OCI-LY1 (cell line): ENCODE data around the gene DPP6.

Experiments used
- H2AFZ ChIP-seq: fragments of 200-600 bp; sonication (generic), shearing (Covaris generic); 2 replicates; pipeline ENCODE4 v1.6.0; 2014; ENCODE audit warnings: antibody characterized with exemption, mild to moderate bottlenecking, low read length
- H3F3A ChIP-seq: fragments of 200-600 bp; sonication (generic), shearing (Covaris generic); 2 replicates; pipeline ENCODE4 v1.6.0; 2014; ENCODE audit warnings: mild to moderate bottlenecking, antibody characterized with exemption, low read length, moderate library complexity; ENCODE audit not compliant: insufficient read depth
- H3K27ac ChIP-seq: fragments of 200-600 bp; sonication (generic); 2 replicates; pipeline ENCODE4 v1.5.1; 2014; ENCODE audit warnings: low read length, mixed run types, mild to moderate bottlenecking, low read depth; ENCODE audit not compliant: poor library complexity, severe bottlenecking
- H3K27me3 ChIP-seq: fragments of 200-600 bp; sonication (generic); 2 replicates; pipeline ENCODE4 v1.6.0; 2014; ENCODE audit warnings: antibody characterized with exemption, mild to moderate bottlenecking, low read length, moderate library complexity; ENCODE audit not compliant: insufficient read depth
- H3K36me3 ChIP-seq: fragments of 200-600 bp; sonication (generic); 2 replicates; pipeline ENCODE4 v1.6.1; 2014; ENCODE audit warnings: mild to moderate bottlenecking, antibody characterized with exemption, low read length, moderate library complexity, mixed read lengths; ENCODE audit not compliant: insufficient read depth
- H3K4me1 ChIP-seq: fragments of 200-600 bp; sonication (generic); 2 replicates; pipeline ENCODE4 v1.5.1; 2014; ENCODE audit warnings: mild to moderate bottlenecking, low read length, moderate library complexity; ENCODE audit not compliant: insufficient read depth, severe bottlenecking
- H3K4me2 ChIP-seq: fragments of 200-600 bp; sonication (generic), shearing (Covaris generic); 2 replicates; pipeline ENCODE4 v1.6.1; 2014; ENCODE audit warnings: low read length
- H3K4me3 ChIP-seq: fragments of 200-600 bp; sonication (generic); 2 replicates; pipeline ENCODE4 v1.5.1; 2014; ENCODE audit warnings: low read length, low read depth, mild to moderate bottlenecking, mixed read lengths; ENCODE audit not compliant: poor library complexity, severe bottlenecking
- H3K79me2 ChIP-seq: fragments of 200-600 bp; shearing (Covaris generic); 2 replicates; pipeline ENCODE4 v1.6.1; 2016; ENCODE audit warnings: mixed run types, low read length, mixed read lengths; ENCODE audit not compliant: insufficient read depth
- H3K9ac ChIP-seq: fragments of 200-600 bp; sonication (generic), shearing (Covaris generic); 2 replicates; pipeline ENCODE4 v1.6.1; 2014; ENCODE audit warnings: mild to moderate bottlenecking, low read length, mixed read lengths
- H3K9me2 ChIP-seq: fragments of 200-600 bp; sonication (generic), shearing (Covaris generic); 2 replicates; pipeline ENCODE4 v1.6.1; 2014; ENCODE audit warnings: low read depth, mild to moderate bottlenecking, low read length, mixed read lengths
- H3K9me3 ChIP-seq: fragments of 200-600 bp; shearing (Covaris generic); 2 replicates; pipeline ENCODE4 v1.6.1; 2014; ENCODE audit warnings: low read length, mixed read lengths
- H4K20me1 ChIP-seq: fragments of 200-600 bp; sonication (generic), shearing (Covaris generic); 2 replicates; pipeline ENCODE4 v1.6.0; 2016; ENCODE audit warnings: mild to moderate bottlenecking, low read length; ENCODE audit not compliant: insufficient read depth
- EZH2 ChIP-seq: fragments of 200-600 bp; sonication (generic), shearing (Covaris generic); IDR thresholded peaks from 2 replicates; pipeline ENCODE4 v1.8.0; 2017; ENCODE audit warnings: borderline replicate concordance, mixed run types, mild to moderate bottlenecking, antibody characterized with exemption, low read length, moderate library complexity, mixed read lengths
- TF ChIP-seq, protein P1 (sequence below): fragments of 200-600 bp; sonication (generic), shearing (Covaris generic); IDR thresholded peaks from 2 replicates; pipeline ENCODE4 v1.5.1; 2017; ENCODE audit warnings: mild to moderate bottlenecking, antibody characterized with exemption, low read length, moderate library complexity, mixed read lengths

DPP6 gene

DNA sequence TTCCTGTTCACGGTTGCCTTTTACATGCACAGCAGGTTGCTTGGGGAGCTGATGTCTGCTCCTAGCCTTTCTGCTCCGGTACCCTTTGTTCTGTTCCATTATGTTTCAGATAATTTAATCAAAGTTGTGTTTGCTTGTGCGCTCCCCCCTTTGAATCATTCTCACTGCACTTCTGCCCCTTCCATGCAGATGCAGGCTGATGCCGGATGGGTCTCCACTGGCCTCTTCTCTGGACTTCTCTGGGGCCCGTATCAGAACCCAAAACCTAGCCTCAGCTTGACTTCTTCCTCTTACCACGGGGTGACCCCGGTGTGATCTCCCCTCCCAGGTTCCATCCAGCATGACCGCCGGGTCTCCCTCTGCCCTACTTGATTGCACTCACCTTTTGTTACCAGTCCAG is 272.0 kb downstream of the DPP6 start:
- TF ChIP-seq EZH2: no peak
- TF ChIP-seq, protein P1, sequence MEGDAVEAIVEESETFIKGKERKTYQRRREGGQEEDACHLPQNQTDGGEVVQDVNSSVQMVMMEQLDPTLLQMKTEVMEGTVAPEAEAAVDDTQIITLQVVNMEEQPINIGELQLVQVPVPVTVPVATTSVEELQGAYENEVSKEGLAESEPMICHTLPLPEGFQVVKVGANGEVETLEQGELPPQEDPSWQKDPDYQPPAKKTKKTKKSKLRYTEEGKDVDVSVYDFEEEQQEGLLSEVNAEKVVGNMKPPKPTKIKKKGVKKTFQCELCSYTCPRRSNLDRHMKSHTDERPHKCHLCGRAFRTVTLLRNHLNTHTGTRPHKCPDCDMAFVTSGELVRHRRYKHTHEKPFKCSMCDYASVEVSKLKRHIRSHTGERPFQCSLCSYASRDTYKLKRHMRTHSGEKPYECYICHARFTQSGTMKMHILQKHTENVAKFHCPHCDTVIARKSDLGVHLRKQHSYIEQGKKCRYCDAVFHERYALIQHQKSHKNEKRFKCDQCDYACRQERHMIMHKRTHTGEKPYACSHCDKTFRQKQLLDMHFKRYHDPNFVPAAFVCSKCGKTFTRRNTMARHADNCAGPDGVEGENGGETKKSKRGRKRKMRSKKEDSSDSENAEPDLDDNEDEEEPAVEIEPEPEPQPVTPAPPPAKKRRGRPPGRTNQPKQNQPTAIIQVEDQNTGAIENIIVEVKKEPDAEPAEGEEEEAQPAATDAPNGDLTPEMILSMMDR: no peak
- H3K9ac ChIP-seq: no peak overlapping the region
- H3K4me1 ChIP-seq: no peaks in the 10 kb centered on the region
- H3F3A ChIP-seq: no peaks in the 10 kb centered on the region
- no peaks in the 10 kb centered on the region for H4K20me1 ChIP-seq
- no peaks in the 10 kb centered on the region for H3K79me2 ChIP-seq
- no peaks in the 10 kb centered on the region for H3K36me3 ChIP-seq
- no peak overlapping the region for H2AFZ ChIP-seq
- no peak overlapping the region for H3K27ac ChIP-seq
- no peak overlapping the region for H3K4me3 ChIP-seq
- no peaks in the 10 kb centered on the region for H3K9me2 ChIP-seq
- H3K27me3 ChIP-seq: no peaks in the 10 kb centered on the region
- no peak overlapping the region for H3K4me2 ChIP-seq
- no peaks in the 10 kb centered on the region for H3K9me3 ChIP-seq

DNA sequence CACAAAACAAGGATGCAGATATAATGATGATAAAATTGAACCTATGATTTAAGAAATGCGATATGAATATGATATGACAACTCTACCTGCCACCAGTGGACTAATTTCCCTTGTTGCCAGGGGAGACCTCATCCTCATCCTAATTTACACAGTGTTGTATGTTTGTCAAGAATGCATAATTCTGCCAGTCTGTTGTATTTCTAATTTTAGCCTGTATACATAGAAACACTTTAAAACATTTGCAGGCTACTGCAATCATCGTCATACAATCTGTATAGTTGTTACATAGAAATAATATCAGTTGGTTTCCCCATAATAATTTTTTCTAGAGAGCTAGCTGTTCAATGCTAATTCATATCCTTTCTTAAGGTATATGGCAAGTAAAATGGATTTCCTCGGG is 274.2 kb downstream of the DPP6 start:
- Histone ChIP-seq H3K4me2 (no peak overlapping the region), H3K9ac (no peak overlapping the region), H4K20me1 (no peaks in the 10 kb centered on the region), H3K4me1 (no peaks in the 10 kb centered on the region), H3K9me3 (no peaks in the 10 kb centered on the region), H3K4me3 (no peak overlapping the region), H3F3A (no peaks in the 10 kb centered on the region), H3K79me2 (no peaks in the 10 kb centered on the region), H3K36me3 (no peaks in the 10 kb centered on the region), H3K27me3 (no peaks in the 10 kb centered on the region), H3K9me2 (no peaks in the 10 kb centered on the region), H3K27ac (no peak overlapping the region), H2AFZ (no peak overlapping the region)
- TF ChIP-seq EZH2: no peak
- TF ChIP-seq, protein P1: no peak

DNA sequence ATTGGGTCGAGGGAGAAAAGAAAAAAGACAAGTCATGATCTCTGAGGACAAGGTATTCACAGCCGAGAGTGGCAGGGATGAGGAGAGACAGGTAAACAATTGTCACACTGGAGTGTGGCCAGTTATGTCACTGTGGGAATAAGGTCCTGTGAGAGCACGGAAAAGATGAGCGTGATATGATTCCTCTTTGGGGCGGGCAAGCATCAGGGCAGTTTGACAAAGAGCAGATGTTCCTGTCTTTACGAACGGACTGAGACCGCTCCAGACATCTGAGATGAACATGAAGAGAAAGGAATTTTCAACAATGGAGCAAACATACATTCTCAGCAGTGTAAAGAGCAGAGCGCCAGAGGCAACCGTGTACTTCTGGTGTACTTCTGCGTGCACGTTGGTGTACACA is 278.1 kb downstream of the DPP6 start:
- H3K9me3 ChIP-seq: no peaks in the 10 kb centered on the region
- H2AFZ ChIP-seq: no peak overlapping the region
- no peak overlapping the region for H3K9ac ChIP-seq
- no peak overlapping the region for H3K4me3 ChIP-seq
- H3K9me2 ChIP-seq: no peaks in the 10 kb centered on the region
- no peaks in the 10 kb centered on the region for H3K4me1 ChIP-seq
- no peaks in the 10 kb centered on the region for H3K36me3 ChIP-seq
- no peaks in the 10 kb centered on the region for H3K27me3 ChIP-seq
- no peaks in the 10 kb centered on the region for H3F3A ChIP-seq
- no peaks in the 10 kb centered on the region for H3K79me2 ChIP-seq
- H4K20me1 ChIP-seq: no peaks in the 10 kb centered on the region
- H3K27ac ChIP-seq: no peak overlapping the region
- H3K4me2 ChIP-seq: no peak overlapping the region
- no peak for TF ChIP-seq EZH2
- TF ChIP-seq, protein P1: no peak
